ENCODE measurements around the gene DENND1A. TPM values are rescaled to one million over a fixed set of nuclear protein-coding genes. Genes with fewer than 3 reads are reported as not detected.

The DENND1A gene
- total RNA-seq, 1 donor from 2014 or later, result 19.9 TPM

- Mint-ChIP-seq H3K4me3 (no peak overlapping the region), H3K4me1 (ENCODE audit: unreplicated experiment) (peaks cover 36% of the 10 kb centered on the region), H3K27ac (no peak overlapping the region), H3K27me3 (no peaks in the 10 kb centered on the region), H3K36me3 (no peaks in the 10 kb centered on the region), H3K9me3 (no peaks in the 10 kb centered on the region)
- no peak for DNase-seq (ENCODE audit: extremely low spot score, unreplicated experiment)
- TF ChIP-seq CTCF (conservative IDR thresholded peaks at IDR 0.05), result no peak
These were observed 585.6 kb downstream of the DENND1A start for GRCh38 chr9:123344192-123344949.

- H3K4me3 Mint-ChIP-seq, result no peak overlapping the region
- no peaks in the 10 kb centered on the region for H3K9me3 Mint-ChIP-seq
- H3K36me3 Mint-ChIP-seq, result no peaks in the 10 kb centered on the region
- H3K4me1 Mint-ChIP-seq (ENCODE audit: unreplicated experiment), result peaks cover 41% of the 10 kb centered on the region
- no peaks in the 10 kb centered on the region for H3K27me3 Mint-ChIP-seq
- H3K27ac Mint-ChIP-seq, result no peak overlapping the region
- no peak for TF ChIP-seq CTCF (conservative IDR thresholded peaks at IDR 0.05)
- no peak for DNase-seq (ENCODE audit: extremely low spot score, unreplicated experiment)
These were observed 586.3 kb downstream of the DENND1A start for GRCh38 chr9:123343443-123344191.

GRCh38 chr9:123342247-123342646 lies 587.7 kb downstream of the DENND1A start:
- peaks cover 41% of the 10 kb centered on the region for H3K4me1 Mint-ChIP-seq (ENCODE audit: unreplicated experiment)
- H3K27me3 Mint-ChIP-seq, result no peaks in the 10 kb centered on the region
- no peak for TF ChIP-seq CTCF (conservative IDR thresholded peaks at IDR 0.05)
- no peaks in the 10 kb centered on the region for H3K36me3 Mint-ChIP-seq
- no peak for DNase-seq (ENCODE audit: extremely low spot score, unreplicated experiment)
- H3K27ac Mint-ChIP-seq, result no peak overlapping the region
- no peaks in the 10 kb centered on the region for H3K9me3 Mint-ChIP-seq
- H3K4me3 Mint-ChIP-seq, result no peak overlapping the region

GRCh38 chr9:123341816-123342215 lies 588.1 kb downstream of the DENND1A start:
- no peak for TF ChIP-seq CTCF (conservative IDR thresholded peaks at IDR 0.05)
- H3K9me3 Mint-ChIP-seq, result no peaks in the 10 kb centered on the region
- no peak for DNase-seq (ENCODE audit: extremely low spot score, unreplicated experiment)
- H3K4me3 Mint-ChIP-seq, result no peak overlapping the region
- H3K4me1 Mint-ChIP-seq (ENCODE audit: unreplicated experiment), result peaks cover 41% of the 10 kb centered on the region
- no peaks in the 10 kb centered on the region for H3K36me3 Mint-ChIP-seq
- no peaks in the 10 kb centered on the region for H3K27me3 Mint-ChIP-seq
- H3K27ac Mint-ChIP-seq, result no peak overlapping the region

GRCh38 chr9:123339666-123340510 lies 590.0 kb downstream of the DENND1A start:
- Mint-ChIP-seq H3K36me3 (no peaks in the 10 kb centered on the region), H3K27ac (peak overlapping the region; percentile 2), H3K9me3 (no peaks in the 10 kb centered on the region), H3K27me3 (no peaks in the 10 kb centered on the region), H3K4me1 (ENCODE audit: unreplicated experiment) (peaks cover 55% of the 10 kb centered on the region), H3K4me3 (no peak overlapping the region)
- DNase-seq (ENCODE audit: extremely low spot score, unreplicated experiment), result no peak
- no peak for TF ChIP-seq CTCF (conservative IDR thresholded peaks at IDR 0.05)
